ENCODE measurements around the gene TFIP11. TPM values are rescaled to one million over a fixed set of nuclear protein-coding genes. Genes with fewer than 3 reads are reported as not detected.

TFIP11 gene
- total RNA-seq, 2 donors from 2014 or later = 15.4 TPM

- H3K4me1 ChIP-seq = peaks cover 0 to 53% of the 10 kb centered on the region in 2 donors
- H3K27me3 ChIP-seq = no peaks in the 10 kb centered on the region
- H3K36me3 ChIP-seq = peaks cover 11% of the 10 kb centered on the region
- H3K27ac ChIP-seq = peak within 1 kb of the TSS; percentile 94 to 96
- no peaks in the 10 kb centered on the region for H3K9me3 ChIP-seq
- peak; percentile 86 for DNase-seq (ENCODE audit: low spot score)
- TF ChIP-seq CTCF (IDR thresholded peaks at IDR 0.05) = no peak
- H3K4me3 ChIP-seq = peak within 1 kb of the TSS; percentile 87 to 88
Measured at GRCh38 chr22:26483439-26484359, 28.6 kb downstream of the TFIP11 start, which contains the start of the genes HPS4 and SRRD. HPS4 (minus strand) TSS chr22:26483783; CDS start chr22:26481762, 2,021 bp downstream. SRRD (plus strand) TSS chr22:26483877; CDS start chr22:26483891, 14 bp downstream.

- Histone ChIP-seq H3K4me1 (peaks cover 0 to 53% of the 10 kb centered on the region in 2 donors), H3K36me3 (peaks cover 5% of the 10 kb centered on the region), H3K27me3 (no peaks in the 10 kb centered on the region)
Measured at GRCh38 chr22:26483043-26483438, 29.2 kb downstream of the TFIP11 start.

GRCh38 chr22:26482161-26482560, 30.1 kb downstream of the TFIP11 start:
- Histone ChIP-seq H3K4me1 (peaks cover 0 to 53% of the 10 kb centered on the region in 2 donors), H3K4me3 (no peak overlapping the region), H3K27ac (no peak overlapping the region), H3K36me3 (peaks cover 8% of the 10 kb centered on the region), H3K9me3 (no peaks in the 10 kb centered on the region), H3K27me3 (no peaks in the 10 kb centered on the region)
- TF ChIP-seq CTCF (IDR thresholded peaks at IDR 0.05) = no peak
- no peak for DNase-seq (ENCODE audit: low spot score)

More at GRCh38 chr22:26483043-26483438, 29.2 kb downstream of the TFIP11 start:
- no peak for TF ChIP-seq CTCF (IDR thresholded peaks at IDR 0.05)
- Histone ChIP-seq H3K9me3 (no peaks in the 10 kb centered on the region), H3K27ac (peak overlapping the region; percentile 94 to 96), H3K4me3 (peak overlapping the region; percentile 87 to 88)
- DNase-seq (ENCODE audit: low spot score) = no peak

GRCh38 chr22:26481694-26482093, 30.6 kb downstream of the TFIP11 start:
- peaks cover 0 to 53% of the 10 kb centered on the region in 2 donors for H3K4me1 ChIP-seq
- no peak for TF ChIP-seq CTCF (IDR thresholded peaks at IDR 0.05)
- H3K27me3 ChIP-seq = no peaks in the 10 kb centered on the region
- H3K27ac ChIP-seq = no peak overlapping the region
- no peaks in the 10 kb centered on the region for H3K9me3 ChIP-seq
- no peak for DNase-seq (ENCODE audit: low spot score)
- H3K36me3 ChIP-seq = peaks cover 11% of the 10 kb centered on the region
- H3K4me3 ChIP-seq = no peak overlapping the region

- Histone ChIP-seq H3K4me1 (peaks cover 0 to 53% of the 10 kb centered on the region in 2 donors), H3K27ac (no peak overlapping the region), H3K9me3 (no peaks in the 10 kb centered on the region), H3K4me3 (no peak overlapping the region), H3K36me3 (peaks cover 16% of the 10 kb centered on the region), H3K27me3 (no peaks in the 10 kb centered on the region)
- TF ChIP-seq CTCF (IDR thresholded peaks at IDR 0.05) = no peak
- no peak for DNase-seq (ENCODE audit: low spot score)
Measured at GRCh38 chr22:26481112-26481693, 31.1 kb downstream of the TFIP11 start.

All from right atrium auricular region (tissue), 2 donors.